Measurements from ENCODE around the gene NELFA. TPM values are rescaled to one million over a fixed set of nuclear protein-coding genes. Genes with fewer than 3 reads are reported as not detected.

NELFA gene
- total and polyA plus RNA-seq, 10 of the 15 experiments (the other 5 are each of a cell fraction or from before 2014, with no cell fraction given): 0.39 to 38.6 (median 16.7) TPM

DNA sequence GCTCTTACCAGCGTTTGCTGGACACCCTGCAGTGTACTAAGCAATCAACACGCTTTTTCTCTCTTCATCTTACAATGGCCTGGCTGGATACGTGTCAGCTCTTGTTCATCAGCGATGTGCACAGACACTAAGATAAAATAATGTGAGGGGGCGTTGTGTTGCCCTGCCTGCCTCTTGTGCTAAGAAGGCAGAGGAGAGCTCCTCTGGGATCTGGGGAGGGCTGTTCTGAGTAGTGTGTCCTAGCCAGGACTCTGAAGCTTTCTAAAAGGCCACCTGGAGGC lies 49.7 kb downstream of the NELFA start:
- ATAC-seq (no peak), DNase-seq (ENCODE audit: low read depth, low spot score) (no peak), FAIRE-seq (no peak)
- H2AFZ ChIP-seq (ENCODE audit: control insufficient read depth, low read depth, low read length): no peak overlapping the region
- no peak for TF ChIP-seq POU2F2 (IDR thresholded peaks at IDR 0.05; ENCODE audit: borderline replicate concordance, low read depth, low read length)
- no peak for TF ChIP-seq SMAD1 (IDR thresholded peaks at IDR 0.05; ENCODE audit: low read depth, partially characterized antibody)
- TF ChIP-seq CBX3 (IDR thresholded peaks at IDR 0.05; ENCODE audit: borderline replicate concordance, low read depth): no peak
- TF ChIP-seq SRF (IDR thresholded peaks at IDR 0.05; ENCODE audit: low read depth in 2 of 2, low read length in 2 of 2): no peak
- TF ChIP-seq HDAC2 (IDR thresholded peaks at IDR 0.05): no peak
- TF ChIP-seq PAX8 (IDR thresholded peaks at IDR 0.05): no peak
- no peak for TF ChIP-seq PAX5 (IDR thresholded peaks at IDR 0.05; ENCODE audit: borderline replicate concordance, low read depth, low read length)
- TF ChIP-seq E4F1 (IDR thresholded peaks at IDR 0.05; ENCODE audit: borderline replicate concordance, partially characterized antibody): no peak
- TF ChIP-seq PRDM15 (CRISPR knock-in tag; IDR thresholded peaks at IDR 0.05): no peak
- no peak for TF ChIP-seq NFYA (IDR thresholded peaks at IDR 0.05; ENCODE audit: borderline replicate concordance, low read depth, low read length)
- TF ChIP-seq RCOR1 (conservative IDR thresholded peaks at IDR 0.05; ENCODE audit: low read depth, low read length): no peak
- TF ChIP-seq ZBTB40 (IDR thresholded peaks at IDR 0.05; ENCODE audit: borderline replicate concordance): no peak
- peaks cover 42 to 59% of the 10 kb centered on the region in 2 experiments for H3K36me3 ChIP-seq (ENCODE audit: control insufficient read depth in 2 of 2, insufficient read depth in 2 of 2, low read length in 1 of 2)
- no peak overlapping the region for H3K4me3 ChIP-seq
- no peak overlapping the region for H3K27ac ChIP-seq (ENCODE audit: control insufficient read depth, insufficient read depth)
- H3K4me2 ChIP-seq (ENCODE audit: control insufficient read depth, insufficient read depth): no peak overlapping the region
- POLR2A ChIA-PET: no interaction called here
- in situ Hi-C loops (cut with MboI) (no loop called here), intact Hi-C loops (cut with micrococcal nuclease; ENCODE audit: unreplicated experiment) (no loop called here)
- no peaks in the 10 kb centered on the region for H4K20me1 ChIP-seq (ENCODE audit: control insufficient read depth, insufficient read depth)
- no peak overlapping the region for H3K9ac ChIP-seq (ENCODE audit: control insufficient read depth, insufficient read depth, low read length)
- no peaks in the 10 kb centered on the region; the same call in 2 of the 3 replicates for H3K9me3 ChIP-seq (replicated peaks; ENCODE audit: control insufficient read depth, insufficient read depth, low read length)
- WGBS (ENCODE audit: insufficient coverage, insufficient replicate concordance, low lambda C conversion rate, missing lambda C conversion rate): 98% methylated on average over 5 of the region's 5 CpGs
- RAD21 ChIA-PET (ENCODE audit: unreplicated experiment): no interaction called here
- no peaks in the 10 kb centered on the region for H3K79me2 ChIP-seq (ENCODE audit: control insufficient read depth, insufficient read depth, low read length)
- H3K27me3 ChIP-seq (replicated peaks in 1 of 2; ENCODE audit: control insufficient read depth in 2 of 2, insufficient read depth in 2 of 2, low read length in 1 of 2): no peaks in the 10 kb centered on the region
- SMC1A ChIA-PET (ENCODE audit: uncharacterized antibody, unreplicated experiment): no interaction called here
- H3K4me1 ChIP-seq (ENCODE audit: control insufficient read depth, insufficient read depth, low read length): no peaks in the 10 kb centered on the region
- CTCF ChIA-PET: no interaction called here
- no TSS peak for BruUV-seq (replicated peaks)

Data from GM12878 (cell line).